GM23248 (cell line): Measurements from ENCODE around the gene ARHGEF7.

Experiments
- EZH2 ChIP-seq: fragments of 200-600 bp; sonication (generic); IDR thresholded peaks from 2 replicates; pipeline ENCODE4 v1.6.1; 2018; ENCODE audit warnings: antibody characterized with exemption, mild to moderate bottlenecking; ENCODE audit not compliant: insufficient read depth, poor library complexity, severe bottlenecking
- EZH2phosphoT487 ChIP-seq: fragments of 200-600 bp; sonication (generic); IDR thresholded peaks from 2 replicates; pipeline ENCODE4 v1.6.1; 2018; ENCODE audit warnings: antibody characterized with exemption, moderate library complexity, mild to moderate bottlenecking, low read depth; ENCODE audit not compliant: insufficient read depth

GRCh38 chr13:111322916-111323331 is 207.8 kb downstream of the ARHGEF7 start:
- TF ChIP-seq EZH2phosphoT487 (no peak), EZH2 (no peak)
